ENCODE measurements around the gene CDS1.

Gene CDS1

GRCh38 chr4:84677995-84678394, 95.1 kb downstream of the CDS1 start:
- no peak for DNase-seq (ENCODE audit: low read depth in 1 of 2, low spot score in 1 of 2)
- TF ChIP-seq CTCF (IDR thresholded peaks at IDR 0.05; ENCODE audit: insufficient read depth, low read length) (no peak), POLR2AphosphoS5 (IDR thresholded peaks at IDR 0.05; ENCODE audit: low read depth) (no peak), GABPA (IDR thresholded peaks at IDR 0.05; ENCODE audit: low read depth) (no peak), REST (IDR thresholded peaks at IDR 0.05; ENCODE audit: insufficient replicate concordance, low read depth) (no peak), SPI1 (IDR thresholded peaks at IDR 0.05; ENCODE audit: borderline replicate concordance, low read depth) (no peak)
- Histone ChIP-seq H3K27ac (replicated peaks) (no peak overlapping the region), H3K27me3 (ENCODE audit: insufficient read depth, poor library complexity, severe bottlenecking) (no peaks in the 10 kb centered on the region), H3K4me3 (replicated peaks; ENCODE audit: insufficient read depth, low read length) (no peak overlapping the region)

GRCh38 chr4:84678976-84679744, 96.2 kb downstream of the CDS1 start:
- Histone ChIP-seq H3K4me3 (replicated peaks; ENCODE audit: insufficient read depth, low read length) (no peak overlapping the region), H3K27me3 (ENCODE audit: insufficient read depth, poor library complexity, severe bottlenecking) (no peaks in the 10 kb centered on the region), H3K27ac (replicated peaks) (no peak overlapping the region)
- TF ChIP-seq GABPA (IDR thresholded peaks at IDR 0.05; ENCODE audit: low read depth) (no peak), CTCF (IDR thresholded peaks at IDR 0.05; ENCODE audit: insufficient read depth, low read length) (no peak), SPI1 (IDR thresholded peaks at IDR 0.05; ENCODE audit: borderline replicate concordance, low read depth) (no peak), POLR2AphosphoS5 (IDR thresholded peaks at IDR 0.05; ENCODE audit: low read depth) (no peak), REST (IDR thresholded peaks at IDR 0.05; ENCODE audit: insufficient replicate concordance, low read depth) (no peak)
- no peak for DNase-seq (ENCODE audit: low read depth in 1 of 2, low spot score in 1 of 2)

GRCh38 chr4:84680956-84681355, 98.0 kb downstream of the CDS1 start:
- Histone ChIP-seq H3K27me3 (ENCODE audit: insufficient read depth, poor library complexity, severe bottlenecking) (no peaks in the 10 kb centered on the region), H3K27ac (replicated peaks) (no peak overlapping the region), H3K4me3 (replicated peaks; ENCODE audit: insufficient read depth, low read length) (no peak overlapping the region)
- TF ChIP-seq SPI1 (IDR thresholded peaks at IDR 0.05; ENCODE audit: borderline replicate concordance, low read depth) = no peak
- no peak for TF ChIP-seq REST (IDR thresholded peaks at IDR 0.05; ENCODE audit: insufficient replicate concordance, low read depth)
- no peak for TF ChIP-seq POLR2AphosphoS5 (IDR thresholded peaks at IDR 0.05; ENCODE audit: low read depth)
- TF ChIP-seq GABPA (IDR thresholded peaks at IDR 0.05; ENCODE audit: low read depth) = no peak
- no peak for TF ChIP-seq CTCF (IDR thresholded peaks at IDR 0.05; ENCODE audit: insufficient read depth, low read length)
- no peak for DNase-seq (ENCODE audit: low read depth in 1 of 2, low spot score in 1 of 2)

All from HL-60 (cell line).